Suprapubic skin (tissue), 4 donors: ENCODE results near the gene GNB4.

ENCODE experiments used
- EP300 ChIP-seq: sonication (generic); formaldehyde crosslinking; IDR thresholded peaks from one replicate; pipeline ENCODE4 v1.6.1; 2017; ENCODE audit warnings: antibody characterized with exemption
- POLR2AphosphoS5 ChIP-seq, 3 donors: sonication (generic); formaldehyde crosslinking; IDR thresholded peaks; one replicate each; pipeline ENCODE4 v1.6.1; 2017; ENCODE audit warnings: antibody characterized with exemption in 3 of 3
- TF ChIP-seq, protein P1 (sequence below), 2 donors: fragments of 200-600 bp in 1 of 2; fragments of 450-650 bp in 1 of 2; sonication (generic) in 1 of 2; IDR thresholded peaks; one replicate each; pipeline ENCODE4 v1.5.1; 2016 to 2019; ENCODE audit warnings: antibody characterized with exemption in 2 of 2, mild to moderate bottlenecking in 1 of 2, moderate library complexity in 1 of 2

DNA sequence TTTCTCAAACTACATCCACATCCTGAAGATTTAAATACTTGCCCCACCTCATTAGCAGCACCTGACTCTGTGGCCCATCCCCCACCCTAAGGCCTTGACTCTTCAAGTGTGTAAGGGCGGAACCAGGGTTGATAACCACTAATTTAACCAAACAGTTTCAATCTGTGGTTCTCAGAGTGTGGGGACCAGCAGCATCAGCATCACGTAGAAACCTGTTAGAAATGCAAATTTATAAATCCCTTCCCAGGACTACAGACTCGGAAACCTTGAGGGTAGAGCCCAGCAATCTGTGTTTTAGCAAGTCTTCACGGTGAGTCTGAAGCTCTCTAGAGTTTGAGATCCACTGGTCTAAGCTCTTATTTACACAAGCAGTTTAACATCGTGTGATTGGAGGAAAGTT, 12.4 kb downstream of the GNB4 start:
- no peak for TF ChIP-seq EP300
- no peak for TF ChIP-seq POLR2AphosphoS5 (IDR thresholded peaks at IDR 0.05)
- TF ChIP-seq, protein P1, sequence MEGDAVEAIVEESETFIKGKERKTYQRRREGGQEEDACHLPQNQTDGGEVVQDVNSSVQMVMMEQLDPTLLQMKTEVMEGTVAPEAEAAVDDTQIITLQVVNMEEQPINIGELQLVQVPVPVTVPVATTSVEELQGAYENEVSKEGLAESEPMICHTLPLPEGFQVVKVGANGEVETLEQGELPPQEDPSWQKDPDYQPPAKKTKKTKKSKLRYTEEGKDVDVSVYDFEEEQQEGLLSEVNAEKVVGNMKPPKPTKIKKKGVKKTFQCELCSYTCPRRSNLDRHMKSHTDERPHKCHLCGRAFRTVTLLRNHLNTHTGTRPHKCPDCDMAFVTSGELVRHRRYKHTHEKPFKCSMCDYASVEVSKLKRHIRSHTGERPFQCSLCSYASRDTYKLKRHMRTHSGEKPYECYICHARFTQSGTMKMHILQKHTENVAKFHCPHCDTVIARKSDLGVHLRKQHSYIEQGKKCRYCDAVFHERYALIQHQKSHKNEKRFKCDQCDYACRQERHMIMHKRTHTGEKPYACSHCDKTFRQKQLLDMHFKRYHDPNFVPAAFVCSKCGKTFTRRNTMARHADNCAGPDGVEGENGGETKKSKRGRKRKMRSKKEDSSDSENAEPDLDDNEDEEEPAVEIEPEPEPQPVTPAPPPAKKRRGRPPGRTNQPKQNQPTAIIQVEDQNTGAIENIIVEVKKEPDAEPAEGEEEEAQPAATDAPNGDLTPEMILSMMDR (IDR thresholded peaks at IDR 0.05): no peak
